CD4-positive, alpha-beta T cell treated with Interleukin-4 for 1 hour (primary cell): Measurements from ENCODE around the gene PSMB2.

ENCODE experiments used
- DNase-seq, 2 donors: peaks; one replicate each; pipeline ENCODE4 v3.0.0-alpha.2; 2020 to 2022

Gene PSMB2

DNA sequence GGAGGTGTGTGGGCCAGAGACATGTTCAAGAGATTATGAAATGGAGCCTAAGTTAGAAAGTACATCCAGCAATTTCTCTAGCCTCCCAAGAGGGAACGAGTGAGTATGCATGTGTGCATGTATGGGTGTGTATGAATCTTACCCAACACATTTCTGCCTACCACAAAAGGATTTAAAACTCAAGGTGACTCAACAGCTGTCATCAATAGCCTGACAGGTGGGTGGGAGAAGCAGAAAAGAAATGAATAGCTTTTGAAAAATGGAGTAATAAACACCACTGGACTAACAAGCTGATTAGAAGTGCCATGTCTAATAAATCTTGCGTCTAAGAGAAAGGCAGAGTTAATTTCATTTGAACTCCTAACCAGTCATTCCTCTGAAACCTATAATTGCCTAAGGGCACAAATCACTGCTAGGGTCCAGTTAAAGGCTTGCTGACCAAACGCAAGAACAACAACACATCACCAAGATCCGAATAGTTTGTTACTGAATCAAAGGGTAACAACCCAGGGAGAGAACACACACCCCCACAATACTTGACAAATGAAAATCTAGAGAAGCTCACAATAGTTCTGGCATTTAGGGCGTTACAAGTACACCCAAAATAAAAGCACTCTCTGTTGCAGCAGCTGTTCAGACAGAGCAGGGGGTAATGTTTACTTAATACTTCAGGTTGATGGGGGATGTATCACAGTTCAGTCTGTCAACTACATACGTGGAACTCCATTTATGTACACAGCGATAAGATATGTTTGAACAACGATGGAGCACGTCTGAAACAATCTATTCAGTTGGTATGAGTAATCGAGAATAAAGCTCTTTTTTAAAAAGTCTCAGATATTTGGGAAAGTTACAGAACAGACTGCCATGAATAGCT lies 85.5 kb downstream of the PSMB2 start:
- no peak for DNase-seq

DNA sequence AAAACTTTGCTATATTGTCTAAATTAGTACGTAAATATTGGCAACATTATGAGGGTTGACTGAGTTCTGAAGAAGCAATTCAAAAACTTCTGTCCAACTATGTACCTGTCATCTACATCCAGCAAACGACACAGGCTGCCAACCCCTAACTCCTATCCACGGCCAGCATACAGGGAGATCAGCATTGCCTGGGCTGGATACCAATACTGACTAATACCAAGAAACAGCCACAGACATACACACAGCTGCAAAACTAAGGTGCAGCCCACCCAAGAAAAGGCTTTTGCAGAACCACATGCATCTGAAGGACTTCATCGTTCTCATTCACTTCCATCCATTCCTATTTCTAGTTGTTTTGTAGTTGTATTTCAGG lies 86.1 kb downstream of the PSMB2 start:
- DNase-seq = no peak

DNA sequence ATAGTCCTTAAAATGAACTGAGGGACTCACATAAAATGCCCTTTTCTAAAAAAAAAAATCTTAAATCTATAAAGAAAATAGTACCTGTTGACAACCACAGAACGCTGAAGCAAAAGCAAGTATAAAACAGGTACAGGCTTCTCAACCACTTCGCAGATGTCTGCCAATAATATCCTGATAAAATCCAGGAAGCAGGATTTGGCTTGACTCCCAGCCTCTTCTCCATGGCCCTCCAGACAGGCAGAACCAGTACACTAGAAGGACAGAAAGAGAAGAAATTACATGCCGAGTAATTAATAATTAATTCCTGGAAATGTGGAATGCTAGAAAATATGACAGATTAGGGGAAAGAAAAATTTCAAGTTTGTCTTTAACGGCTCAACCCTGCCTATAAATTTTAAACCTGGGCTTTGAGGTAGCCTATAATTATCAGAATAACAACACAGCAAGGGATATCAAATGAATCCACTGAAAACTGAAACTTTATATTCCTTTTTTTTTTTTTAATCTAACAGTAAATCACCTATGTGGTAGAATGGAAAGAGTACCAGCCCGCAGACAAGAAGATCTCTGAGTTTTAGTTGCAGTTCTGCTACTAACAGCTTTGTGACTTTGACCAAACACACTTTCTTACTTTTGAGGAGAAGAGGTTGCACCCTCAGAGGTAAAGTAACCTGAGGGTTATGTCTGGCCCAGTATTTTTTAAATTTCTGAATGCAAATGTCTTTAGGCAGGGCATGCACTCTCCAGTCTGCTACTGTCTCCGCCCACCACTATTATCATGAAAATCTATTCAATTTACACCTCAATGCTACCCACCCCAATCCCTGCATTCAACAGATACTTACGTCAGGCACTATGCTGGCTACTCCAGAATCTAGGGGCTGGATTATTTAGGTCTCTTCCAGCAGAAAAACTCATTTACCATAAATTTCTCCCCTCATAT lies 86.8 kb downstream of the PSMB2 start:
- no peak for DNase-seq

DNA sequence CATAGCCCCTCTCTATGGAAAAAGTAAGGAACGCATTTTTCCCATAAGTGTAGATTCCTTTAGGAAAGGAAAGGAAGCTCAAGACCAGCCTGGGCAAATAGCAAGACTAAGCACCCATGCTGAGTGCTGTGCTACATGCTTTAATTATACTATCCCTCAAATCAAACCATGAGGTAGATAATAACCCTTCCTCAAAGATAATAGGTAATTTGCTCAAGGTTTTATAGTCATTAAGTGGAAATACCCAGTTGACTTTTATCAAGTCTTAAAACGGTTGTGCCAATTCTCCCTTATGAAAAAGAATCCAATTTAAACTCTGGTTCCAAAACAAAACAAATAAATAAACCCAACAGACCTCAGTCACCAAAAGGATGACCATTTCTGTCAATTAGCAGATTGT lies 87.5 kb downstream of the PSMB2 start:
- no peak for DNase-seq
